Measurements from ENCODE around the gene TRIP12. TPM values are rescaled to one million over a fixed set of nuclear protein-coding genes. Genes with fewer than 3 reads are reported as not detected.
"Not testable (repeated sequence)": the region's sequence is repeated elsewhere in the genome, so short reads cannot be mapped to it uniquely, and the experiment has no call there.

Gene TRIP12
- total RNA-seq, 2 experiments from 2014 or later: 188 to 190 TPM

DNA sequence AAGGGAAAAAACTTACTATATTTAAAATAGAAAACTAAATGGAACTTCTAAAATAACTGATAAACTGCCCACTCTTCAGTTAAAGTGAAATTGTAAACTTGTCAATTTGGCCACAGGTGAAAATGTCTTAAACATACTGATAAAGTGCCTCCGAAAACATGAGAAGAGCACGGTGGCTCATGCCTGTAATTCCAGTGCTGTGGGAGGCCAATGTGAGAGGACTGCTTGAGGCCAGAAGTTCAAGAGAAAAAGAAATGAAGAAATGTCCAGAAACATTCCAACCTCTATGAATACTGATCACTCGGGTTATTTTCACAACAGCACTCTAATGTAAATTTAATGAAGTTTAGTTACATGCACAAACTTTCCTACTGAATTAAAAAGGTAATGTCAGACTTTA is 144.1 kb downstream of the TRIP12 start:
- intact Hi-C loops (cut with micrococcal nuclease): no loop called here
- H3K36me3 Mint-ChIP-seq (ENCODE audit: low read depth): peaks cover 29% of the 10 kb centered on the region
- no peaks in the 10 kb centered on the region for H3K27me3 Mint-ChIP-seq (ENCODE audit: low read depth)
- no peak for DNase-seq
- H3K27ac Mint-ChIP-seq: no peak overlapping the region
- no peak overlapping the region for H3K4me3 Mint-ChIP-seq
- peaks cover 14% of the 10 kb centered on the region for H3K4me1 Mint-ChIP-seq (ENCODE audit: low read depth)
- CTCF ChIA-PET: no interaction called here
- no peaks in the 10 kb centered on the region for H3K9me3 Mint-ChIP-seq

DNA sequence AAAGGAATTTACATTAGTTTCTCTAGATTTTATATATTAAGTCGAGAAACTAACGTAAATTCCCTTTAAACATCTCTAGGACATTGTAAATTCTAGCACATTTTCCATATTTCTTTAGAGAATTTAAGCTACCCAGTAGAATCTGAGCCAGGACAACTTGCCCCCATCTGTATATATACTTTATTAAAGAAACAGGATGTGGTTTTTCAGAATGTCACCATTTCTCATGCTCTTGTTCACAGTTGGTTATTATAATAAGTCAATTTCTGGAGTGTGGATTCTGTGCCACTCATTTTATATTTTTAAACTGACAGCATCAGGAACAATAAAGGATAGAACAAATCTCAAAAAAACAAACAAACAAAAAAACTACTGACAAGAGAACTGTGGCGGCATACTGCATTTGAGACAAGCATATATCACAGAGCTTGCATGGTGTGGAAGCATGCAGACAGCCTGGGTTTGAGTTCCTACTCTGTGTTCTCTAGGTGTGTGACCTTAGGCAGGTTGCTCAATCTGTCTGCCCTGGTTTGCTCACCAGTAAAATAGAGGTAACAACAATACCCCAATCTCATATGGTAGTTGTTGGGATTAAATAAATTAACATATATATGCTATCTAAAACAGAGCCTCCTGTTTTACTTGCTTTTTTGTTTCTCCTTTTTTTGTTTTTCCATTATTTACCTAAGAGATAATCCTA is 146.0 kb downstream of the TRIP12 start:
- Mint-ChIP-seq H3K4me1 (ENCODE audit: low read depth) (peaks cover 14% of the 10 kb centered on the region), H3K36me3 (ENCODE audit: low read depth) (peaks cover 39% of the 10 kb centered on the region), H3K9me3 (no peaks in the 10 kb centered on the region), H3K4me3 (no peak overlapping the region), H3K27me3 (ENCODE audit: low read depth) (no peaks in the 10 kb centered on the region), H3K27ac (no peak overlapping the region)
- intact Hi-C loops (cut with micrococcal nuclease): no loop called here
- CTCF ChIA-PET: no interaction called here
- no peak for DNase-seq

DNA sequence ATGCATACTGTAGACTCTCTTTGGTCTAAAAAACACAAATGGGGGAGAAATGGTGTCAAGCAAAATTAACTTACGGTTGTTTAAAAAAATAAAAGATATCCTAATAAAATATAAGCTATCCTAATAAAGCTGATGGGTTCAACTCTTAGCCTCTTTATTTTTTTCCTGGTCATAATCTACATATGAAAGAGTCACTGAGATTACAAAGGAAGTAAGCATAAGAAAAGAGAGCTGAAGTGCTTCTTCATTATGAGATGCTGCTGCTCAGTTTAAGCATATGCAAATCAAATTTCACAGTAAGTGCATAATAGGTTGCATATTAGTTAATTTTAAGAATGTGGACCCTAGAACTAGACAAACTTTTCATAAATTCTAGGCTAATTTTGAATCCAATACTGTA is 147.6 kb downstream of the TRIP12 start:
- Mint-ChIP-seq H3K9me3 (no peaks in the 10 kb centered on the region), H3K36me3 (ENCODE audit: low read depth) (peaks cover 40% of the 10 kb centered on the region), H3K27ac (no peak overlapping the region), H3K27me3 (ENCODE audit: low read depth) (no peaks in the 10 kb centered on the region), H3K4me1 (ENCODE audit: low read depth) (peaks cover 14% of the 10 kb centered on the region), H3K4me3 (no peak overlapping the region)
- DNase-seq: no peak
- CTCF ChIA-PET: no interaction called here
- intact Hi-C loops (cut with micrococcal nuclease): no loop called here

GRCh38 chr2:229768235-229768634 is 153.6 kb downstream of the TRIP12 start:
- Mint-ChIP-seq H3K36me3 (ENCODE audit: low read depth) (peaks cover 39% of the 10 kb centered on the region), H3K9me3 (no peaks in the 10 kb centered on the region), H3K4me1 (ENCODE audit: low read depth) (no peaks in the 10 kb centered on the region), H3K4me3 (no peak overlapping the region), H3K27ac (no peak overlapping the region), H3K27me3 (ENCODE audit: low read depth) (no peaks in the 10 kb centered on the region)
- CTCF ChIA-PET: no interaction called here
- no peak for DNase-seq
- intact Hi-C loops (cut with micrococcal nuclease): no loop called here

DNA sequence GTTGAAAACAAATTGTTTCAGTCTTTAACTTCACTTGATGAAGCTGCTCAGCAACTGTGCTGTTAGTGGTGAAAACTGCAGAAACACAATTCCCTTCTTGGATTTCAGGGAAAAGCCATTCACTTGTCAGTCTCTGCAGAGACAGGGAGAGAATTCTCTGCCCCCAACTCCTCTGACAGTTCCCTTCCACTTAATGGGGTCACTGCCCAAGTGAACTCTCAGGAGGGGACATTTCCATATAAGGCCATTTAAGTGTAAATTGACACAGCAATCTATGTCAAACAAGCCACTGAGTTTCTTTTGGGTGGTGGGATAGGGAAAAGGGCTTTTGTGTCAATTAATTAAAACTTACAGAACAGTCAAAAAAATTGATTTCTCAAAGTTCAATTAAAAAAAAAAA is 156.1 kb downstream of the TRIP12 start:
- CTCF ChIA-PET: interaction anchor here (1.5 kb wide), 1 partner anchor 15 kb away, joined by 5 read pairs; no protein-coding TSS in a partner anchor
- Mint-ChIP-seq H3K27ac (no peak overlapping the region), H3K27me3 (ENCODE audit: low read depth) (no peaks in the 10 kb centered on the region), H3K36me3 (ENCODE audit: low read depth) (peaks cover 28% of the 10 kb centered on the region), H3K9me3 (no peaks in the 10 kb centered on the region), H3K4me3 (no peak overlapping the region), H3K4me1 (ENCODE audit: low read depth) (no peaks in the 10 kb centered on the region)
- intact Hi-C loops (cut with micrococcal nuclease): no loop called here
- DNase-seq: no peak

GRCh38 chr2:229761663-229762062 is 160.1 kb downstream of the TRIP12 start:
- H3K9me3 Mint-ChIP-seq: no peaks in the 10 kb centered on the region
- no peaks in the 10 kb centered on the region for H3K27me3 Mint-ChIP-seq (ENCODE audit: low read depth)
- intact Hi-C loops (cut with micrococcal nuclease): no loop called here
- no peak overlapping the region for H3K4me3 Mint-ChIP-seq
- CTCF ChIA-PET: no interaction called here
- no peak overlapping the region for H3K27ac Mint-ChIP-seq
- H3K4me1 Mint-ChIP-seq (ENCODE audit: low read depth): no peaks in the 10 kb centered on the region
- peaks cover 14% of the 10 kb centered on the region for H3K36me3 Mint-ChIP-seq (ENCODE audit: low read depth)
- DNase-seq: no peak

GRCh38 chr2:229757462-229757861 is 164.3 kb downstream of the TRIP12 start:
- H3K4me3 Mint-ChIP-seq; H3K27ac Mint-ChIP-seq; H3K36me3 Mint-ChIP-seq (ENCODE audit: low read depth); DNase-seq; H3K27me3 Mint-ChIP-seq (ENCODE audit: low read depth); H3K4me1 Mint-ChIP-seq (ENCODE audit: low read depth); H3K9me3 Mint-ChIP-seq; CTCF ChIA-PET; intact Hi-C loops (cut with micrococcal nuclease): not testable (repeated sequence)

GRCh38 chr2:229752970-229753729 is 168.7 kb downstream of the TRIP12 start:
- Mint-ChIP-seq H3K4me3 (no peak overlapping the region), H3K9me3 (no peaks in the 10 kb centered on the region), H3K27me3 (ENCODE audit: low read depth) (no peaks in the 10 kb centered on the region), H3K4me1 (ENCODE audit: low read depth) (peaks cover 3% of the 10 kb centered on the region), H3K27ac (no peak overlapping the region), H3K36me3 (ENCODE audit: low read depth) (no peaks in the 10 kb centered on the region)
- intact Hi-C loops (cut with micrococcal nuclease): no loop called here
- CTCF ChIA-PET: no interaction called here
- DNase-seq: no peak

GRCh38 chr2:229749779-229750178 is 172.0 kb downstream of the TRIP12 start:
- CTCF ChIA-PET: no interaction called here
- no peak for DNase-seq
- H3K27ac Mint-ChIP-seq: no peak overlapping the region
- no peaks in the 10 kb centered on the region for H3K9me3 Mint-ChIP-seq
- intact Hi-C loops (cut with micrococcal nuclease): no loop called here
- H3K4me1 Mint-ChIP-seq (ENCODE audit: low read depth): peaks cover 3% of the 10 kb centered on the region
- no peaks in the 10 kb centered on the region for H3K27me3 Mint-ChIP-seq (ENCODE audit: low read depth)
- no peaks in the 10 kb centered on the region for H3K36me3 Mint-ChIP-seq (ENCODE audit: low read depth)
- no peak overlapping the region for H3K4me3 Mint-ChIP-seq

- intact Hi-C loops (cut with micrococcal nuclease): no loop called here
- H3K4me3 Mint-ChIP-seq: no peak overlapping the region
- H3K27me3 Mint-ChIP-seq (ENCODE audit: low read depth): no peaks in the 10 kb centered on the region
- H3K27ac Mint-ChIP-seq: no peak overlapping the region
- CTCF ChIA-PET: no interaction called here
- DNase-seq: no peak
- no peaks in the 10 kb centered on the region for H3K9me3 Mint-ChIP-seq
- peaks cover 3% of the 10 kb centered on the region for H3K4me1 Mint-ChIP-seq (ENCODE audit: low read depth)
- H3K36me3 Mint-ChIP-seq (ENCODE audit: low read depth): no peaks in the 10 kb centered on the region
These were observed 172.9 kb downstream of the TRIP12 start for GRCh38 chr2:229748950-229749349.

GRCh38 chr2:229742691-229743090 is 179.1 kb downstream of the TRIP12 start:
- CTCF ChIA-PET; intact Hi-C loops (cut with micrococcal nuclease); H3K27me3 Mint-ChIP-seq (ENCODE audit: low read depth); H3K4me1 Mint-ChIP-seq (ENCODE audit: low read depth); H3K4me3 Mint-ChIP-seq; H3K27ac Mint-ChIP-seq; DNase-seq; H3K36me3 Mint-ChIP-seq (ENCODE audit: low read depth): not testable (repeated sequence)
- H3K9me3 Mint-ChIP-seq: peaks cover 15% of the 10 kb centered on the region

GRCh38 chr2:229740279-229740678 is 181.5 kb downstream of the TRIP12 start:
- no peak for DNase-seq
- intact Hi-C loops (cut with micrococcal nuclease): no loop called here
- Mint-ChIP-seq H3K4me1 (ENCODE audit: low read depth) (no peaks in the 10 kb centered on the region), H3K27ac (no peak overlapping the region), H3K27me3 (ENCODE audit: low read depth) (no peaks in the 10 kb centered on the region), H3K36me3 (ENCODE audit: low read depth) (peaks cover 4% of the 10 kb centered on the region), H3K9me3 (peaks cover 23% of the 10 kb centered on the region), H3K4me3 (no peak overlapping the region)
- CTCF ChIA-PET: no interaction called here

DNA sequence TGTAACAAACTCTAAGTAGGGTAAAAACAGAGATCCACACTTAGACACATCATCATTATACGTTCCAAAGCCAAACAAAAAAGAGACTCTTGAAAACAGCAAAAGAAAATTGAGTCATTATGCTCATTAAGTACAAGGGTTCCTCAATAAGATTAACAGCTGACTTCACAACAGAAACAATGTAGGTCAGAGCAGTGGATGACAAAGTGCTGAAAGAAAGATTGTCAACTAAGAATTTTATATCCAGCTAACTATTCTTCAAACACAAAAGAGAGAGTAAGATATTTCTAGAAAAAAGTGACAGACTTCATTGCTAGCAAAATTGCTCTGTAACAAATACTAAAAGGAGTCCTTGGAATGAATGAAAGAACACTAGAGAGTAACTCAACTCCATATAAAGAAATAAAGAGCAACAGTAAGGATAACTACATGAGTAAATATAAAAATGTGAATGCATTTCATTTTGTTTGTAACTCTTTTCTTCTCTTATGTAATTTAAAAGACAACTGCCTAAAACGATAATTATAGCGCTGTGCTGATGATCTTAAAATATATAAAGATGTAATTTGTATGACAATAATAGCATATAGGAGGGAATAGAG is 183.7 kb downstream of the TRIP12 start:
- peaks cover 4% of the 10 kb centered on the region for H3K36me3 Mint-ChIP-seq (ENCODE audit: low read depth)
- H3K27me3 Mint-ChIP-seq (ENCODE audit: low read depth): no peaks in the 10 kb centered on the region
- CTCF ChIA-PET: no interaction called here
- H3K27ac Mint-ChIP-seq: no peak overlapping the region
- no peaks in the 10 kb centered on the region for H3K4me1 Mint-ChIP-seq (ENCODE audit: low read depth)
- H3K4me3 Mint-ChIP-seq: no peak overlapping the region
- DNase-seq: no peak
- intact Hi-C loops (cut with micrococcal nuclease): no loop called here
- peaks cover 23% of the 10 kb centered on the region for H3K9me3 Mint-ChIP-seq

Measured in activated naive CD4-positive, alpha-beta T cell treated with anti-CD3 and anti-CD28 coated beads for 36 hours (primary cell).